ENCODE results near the gene NTM. TPM values are rescaled to one million over a fixed set of nuclear protein-coding genes. Genes with fewer than 3 reads are reported as not detected.

NTM gene
- polyA plus RNA-seq, 1 donor (not counting 4 experiments of a cell fraction or from before 2014, with no cell fraction given): 47.9 TPM

GRCh38 chr11:131955904-131956303 lies 585.5 kb downstream of the NTM start:
- Histone ChIP-seq H3K27me3 (ENCODE audit: control insufficient read depth, extremely low read depth, insufficient read depth, low read length) (no peaks in the 10 kb centered on the region), H3K9me1 (ENCODE audit: control insufficient read depth, extremely low read depth, insufficient read depth, low read length) (no peaks in the 10 kb centered on the region), H3K27ac (ENCODE audit: control insufficient read depth, insufficient read depth, low read length) (no peak overlapping the region), H3K36me3 (ENCODE audit: control insufficient read depth in 2 of 2, extremely low read depth in 1 of 2, insufficient read depth in 2 of 2, low read length in 2 of 2) (no peaks in the 10 kb centered on the region), H2AFZ (ENCODE audit: control insufficient read depth, low read length) (no peak overlapping the region), H3K4me2 (ENCODE audit: control insufficient read depth, extremely low read depth, insufficient read depth, low read depth, low read length) (no peak overlapping the region), H3K4me1 (ENCODE audit: control insufficient read depth, extremely low read depth, insufficient read depth, low read length) (peaks cover 8% of the 10 kb centered on the region), H3K79me2 (ENCODE audit: control insufficient read depth, insufficient read depth, low read length) (peaks cover 6% of the 10 kb centered on the region), H3K9ac (ENCODE audit: control insufficient read depth, extremely low read depth, insufficient read depth, low read length) (no peak overlapping the region), H4K20me1 (ENCODE audit: control insufficient read depth, extremely low read depth, insufficient read depth, low read length) (no peaks in the 10 kb centered on the region), H3K4me3 (ENCODE audit: control insufficient read depth in 2 of 3, extremely low read depth in 1 of 3, insufficient read depth in 2 of 3, low read depth in 1 of 3, low read length in 3 of 3) (no peak overlapping the region), H3K9me3 (ENCODE audit: control insufficient read depth, low read depth, low read length) (no peaks in the 10 kb centered on the region)
- FAIRE-seq: peak; percentile 79
- TF ChIP-seq EZH2 (IDR thresholded peaks at IDR 0.05; ENCODE audit: low read length) (no peak), CTCF (optimal IDR thresholded peaks at IDR 0.05 in 1 of 3, IDR thresholded peaks at IDR 0.05 in 1 of 3, conservative IDR thresholded peaks at IDR 0.05 in 1 of 3; ENCODE audit: extremely low read depth in 1 of 3, insufficient read depth in 2 of 3, low read length in 3 of 3) (no peak)
- DNase-seq (ENCODE audit: low read depth, low spot score): no peak
- dilution Hi-C loops (cut with MboI; ENCODE audit: extremely low pct_ligation_motif_present, low sequenced_read_pairs): no loop called here

GRCh38 chr11:131957201-131957600 lies 586.8 kb downstream of the NTM start:
- dilution Hi-C loops (cut with MboI; ENCODE audit: extremely low pct_ligation_motif_present, low sequenced_read_pairs): no loop called here
- no peaks in the 10 kb centered on the region for H3K9me1 ChIP-seq (ENCODE audit: control insufficient read depth, extremely low read depth, insufficient read depth, low read length)
- H3K4me3 ChIP-seq (ENCODE audit: control insufficient read depth in 2 of 3, extremely low read depth in 1 of 3, insufficient read depth in 2 of 3, low read depth in 1 of 3, low read length in 3 of 3): no peak overlapping the region
- H3K4me2 ChIP-seq (ENCODE audit: control insufficient read depth, extremely low read depth, insufficient read depth, low read depth, low read length): no peak overlapping the region
- no peak overlapping the region for H2AFZ ChIP-seq (ENCODE audit: control insufficient read depth, low read length)
- H4K20me1 ChIP-seq (ENCODE audit: control insufficient read depth, extremely low read depth, insufficient read depth, low read length): no peaks in the 10 kb centered on the region
- H3K36me3 ChIP-seq (ENCODE audit: control insufficient read depth in 2 of 2, extremely low read depth in 1 of 2, insufficient read depth in 2 of 2, low read length in 2 of 2): peaks cover 0 to 2% of the 10 kb centered on the region in 2 experiments
- no peaks in the 10 kb centered on the region for H3K9me3 ChIP-seq (ENCODE audit: control insufficient read depth, low read depth, low read length)
- H3K27me3 ChIP-seq (ENCODE audit: control insufficient read depth, extremely low read depth, insufficient read depth, low read length): no peaks in the 10 kb centered on the region
- peaks cover 8% of the 10 kb centered on the region for H3K4me1 ChIP-seq (ENCODE audit: control insufficient read depth, extremely low read depth, insufficient read depth, low read length)
- TF ChIP-seq EZH2 (IDR thresholded peaks at IDR 0.05; ENCODE audit: low read length) (no peak), CTCF (optimal IDR thresholded peaks at IDR 0.05 in 1 of 3, IDR thresholded peaks at IDR 0.05 in 1 of 3, conservative IDR thresholded peaks at IDR 0.05 in 1 of 3; ENCODE audit: extremely low read depth in 1 of 3, insufficient read depth in 2 of 3, low read length in 3 of 3) (no peak)
- no peak overlapping the region for H3K27ac ChIP-seq (ENCODE audit: control insufficient read depth, insufficient read depth, low read length)
- FAIRE-seq: no peak
- DNase-seq (ENCODE audit: low read depth, low spot score): no peak
- no peak overlapping the region for H3K9ac ChIP-seq (ENCODE audit: control insufficient read depth, extremely low read depth, insufficient read depth, low read length)
- peaks cover 6% of the 10 kb centered on the region for H3K79me2 ChIP-seq (ENCODE audit: control insufficient read depth, insufficient read depth, low read length)
